Stimulated activated effector memory CD8-positive, alpha-beta T cell treated with anti-CD3 and anti-CD28 coated beads, Interleukin-12 subunit alpha, Interleukin-12 subunit beta, amount 100 ng/mL, for 72 hours (primary cell): ENCODE results near the gene CCDC192.

ENCODE experiments used
- ATAC-seq: fragments of 150-1000 bp; cut with Tn5 transposase; 2 replicates; pipeline ENCODE4 v1.10.0; 2021
- DNase-seq, 2 donors: peaks; one replicate each; pipeline ENCODE4 v3.0.0; 2021 to 2022; ENCODE audit warnings: low spot score in 2 of 2
- H3K27ac Mint-ChIP-seq: one replicate; pipeline ENCODE4 v1.8.0; 2022; ENCODE audit warnings: mild to moderate bottlenecking, mixed read lengths
- H3K36me3 Mint-ChIP-seq: one replicate; pipeline ENCODE4 v1.8.0; 2022; ENCODE audit warnings: mild to moderate bottlenecking, mixed read lengths
- H3K4me1 Mint-ChIP-seq: one replicate; pipeline ENCODE4 v1.8.0; 2022; ENCODE audit warnings: mixed read lengths
- H3K4me3 Mint-ChIP-seq: one replicate; pipeline ENCODE4 v1.8.0; 2022; ENCODE audit warnings: mild to moderate bottlenecking, mixed read lengths
- H3K9me3 Mint-ChIP-seq: one replicate; pipeline ENCODE4 v1.8.0; 2022; ENCODE audit warnings: mixed read lengths

CCDC192 gene

DNA sequence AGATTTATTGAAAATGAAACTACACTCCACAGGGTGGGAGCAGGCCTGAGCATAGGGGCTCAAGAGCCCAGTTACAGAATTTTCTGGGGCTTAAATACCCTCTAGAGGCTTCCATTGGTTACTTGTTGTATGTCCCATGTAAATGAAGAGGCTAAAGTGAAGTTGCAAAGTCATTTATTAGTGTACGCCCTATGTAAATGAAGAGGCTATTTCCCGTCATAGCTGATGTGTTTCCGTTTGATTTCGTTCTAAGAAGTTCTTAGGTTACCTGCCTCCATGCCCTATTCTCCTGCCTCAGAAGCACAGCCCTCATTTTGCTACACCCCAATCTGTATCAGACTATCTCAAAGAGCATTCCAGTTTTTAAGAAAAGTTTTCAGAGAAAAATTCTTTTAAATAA is 273.3 kb downstream of the CCDC192 start:
- Mint-ChIP-seq H3K36me3 (no peaks in the 10 kb centered on the region), H3K9me3 (no peaks in the 10 kb centered on the region), H3K4me1 (no peaks in the 10 kb centered on the region), H3K4me3 (no peak overlapping the region), H3K27ac (no peak overlapping the region)
- no peak for DNase-seq
- ATAC-seq: no peak

DNA sequence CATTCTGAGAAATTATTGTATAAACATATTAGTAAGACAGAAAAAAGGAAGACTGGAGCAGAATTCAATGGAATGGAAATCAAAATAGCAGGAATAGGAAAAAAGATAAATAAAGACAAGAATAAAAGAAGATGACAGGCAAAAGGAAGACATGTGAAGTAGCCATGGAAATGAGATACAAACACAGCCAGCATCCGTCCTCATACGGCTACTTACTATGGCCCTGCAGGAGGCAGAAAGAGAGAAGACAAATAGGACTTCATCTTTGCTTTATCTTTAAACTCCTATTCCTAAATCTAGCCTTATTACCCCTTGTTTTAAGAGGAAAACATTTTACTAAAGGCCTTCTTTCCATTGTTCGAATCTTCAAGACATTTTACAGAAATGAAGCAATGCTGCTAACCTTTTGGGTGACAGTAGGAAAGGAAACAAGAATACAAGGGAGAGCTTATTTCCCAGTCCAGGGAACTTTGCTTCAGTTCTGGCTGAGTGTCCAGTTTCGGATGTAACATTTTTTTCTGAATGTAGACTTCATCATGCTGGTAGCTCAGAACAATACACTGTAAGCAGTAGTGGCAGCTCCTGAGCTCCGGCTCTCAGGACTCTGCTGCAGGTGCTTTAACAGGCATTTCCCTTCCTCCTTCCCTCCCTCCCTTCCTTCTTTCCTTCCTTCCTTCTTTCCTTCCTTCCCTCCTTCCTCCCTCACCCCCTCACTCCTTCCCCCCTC is 274.0 kb downstream of the CCDC192 start:
- ATAC-seq (no peak), DNase-seq (no peak)
- H3K36me3 Mint-ChIP-seq: no peaks in the 10 kb centered on the region
- no peaks in the 10 kb centered on the region for H3K4me1 Mint-ChIP-seq
- no peak overlapping the region for H3K4me3 Mint-ChIP-seq
- no peaks in the 10 kb centered on the region for H3K9me3 Mint-ChIP-seq
- H3K27ac Mint-ChIP-seq: no peak overlapping the region

DNA sequence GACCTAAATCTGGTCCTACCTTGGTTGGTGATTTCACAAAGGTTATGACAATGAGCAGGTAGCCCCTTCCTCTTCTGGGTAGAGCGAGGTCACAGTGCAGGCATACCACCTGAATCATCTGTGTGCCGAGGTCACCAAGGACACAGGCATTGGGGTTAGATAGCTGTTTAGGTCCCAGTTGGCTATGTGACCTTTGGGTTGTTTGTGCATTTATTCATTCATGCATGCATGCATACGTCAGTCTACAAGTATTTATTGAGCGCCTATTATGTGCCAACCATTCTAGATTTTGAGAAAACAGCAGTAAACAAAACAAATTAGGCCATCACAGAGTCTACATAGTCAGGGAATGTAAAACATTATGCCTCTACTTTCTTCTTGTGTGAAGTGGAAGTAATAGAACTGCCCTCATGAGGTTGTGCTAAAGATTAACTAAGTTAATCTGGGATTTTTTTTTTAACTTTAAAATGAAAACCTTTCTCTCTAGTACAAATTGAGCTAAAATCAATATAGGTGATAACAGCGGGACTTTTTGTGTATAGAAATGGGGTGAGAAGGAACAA is 275.6 kb downstream of the CCDC192 start:
- H3K9me3 Mint-ChIP-seq: no peaks in the 10 kb centered on the region
- H3K4me3 Mint-ChIP-seq: no peak overlapping the region
- H3K36me3 Mint-ChIP-seq: no peaks in the 10 kb centered on the region
- ATAC-seq (no peak), DNase-seq (no peak)
- no peaks in the 10 kb centered on the region for H3K4me1 Mint-ChIP-seq
- no peak overlapping the region for H3K27ac Mint-ChIP-seq

DNA sequence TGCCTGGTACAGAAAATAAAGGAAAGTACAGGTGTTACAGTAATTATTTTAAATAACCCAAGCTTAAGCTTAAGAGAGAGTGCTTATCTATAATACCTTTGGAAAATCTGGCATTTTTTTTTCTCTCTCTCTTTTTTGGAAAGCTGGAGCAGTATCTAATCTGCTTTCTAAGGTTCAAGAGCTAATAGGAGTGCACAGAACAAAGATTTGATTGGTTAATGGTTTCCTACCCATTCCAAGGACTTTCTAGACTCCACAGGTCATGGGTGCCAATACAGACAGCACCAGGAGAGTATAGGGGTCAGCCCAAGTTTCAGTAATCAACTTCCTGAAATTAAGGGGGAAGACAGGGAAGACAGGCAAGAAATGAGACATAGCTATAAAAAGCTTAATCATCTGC is 276.3 kb downstream of the CCDC192 start:
- DNase-seq: no peak
- no peaks in the 10 kb centered on the region for H3K9me3 Mint-ChIP-seq
- H3K36me3 Mint-ChIP-seq: no peaks in the 10 kb centered on the region
- H3K4me3 Mint-ChIP-seq: no peak overlapping the region
- H3K27ac Mint-ChIP-seq: no peak overlapping the region
- ATAC-seq: no peak
- no peaks in the 10 kb centered on the region for H3K4me1 Mint-ChIP-seq

DNA sequence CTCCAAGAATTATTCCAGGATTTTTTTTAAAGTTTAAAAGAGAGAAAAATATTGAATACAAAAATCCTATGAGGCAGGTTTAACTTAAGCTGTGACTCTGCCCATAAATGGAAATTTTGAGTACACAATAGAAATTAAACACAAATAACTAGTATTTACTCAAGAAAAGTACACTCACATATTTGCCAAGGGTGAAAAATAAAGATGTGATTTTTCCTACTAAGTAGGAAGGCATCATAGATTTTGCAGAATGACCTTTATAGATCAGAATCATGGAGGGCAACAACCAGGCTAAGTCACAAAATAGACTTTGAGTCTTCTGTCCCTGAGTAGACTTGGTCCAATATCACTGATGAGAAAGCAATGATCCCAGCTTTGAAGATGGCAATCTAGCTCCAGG is 277.7 kb downstream of the CCDC192 start:
- ATAC-seq (no peak), DNase-seq (no peak)
- Mint-ChIP-seq H3K4me3 (no peak overlapping the region), H3K4me1 (no peaks in the 10 kb centered on the region), H3K27ac (no peak overlapping the region), H3K36me3 (no peaks in the 10 kb centered on the region), H3K9me3 (no peaks in the 10 kb centered on the region)

DNA sequence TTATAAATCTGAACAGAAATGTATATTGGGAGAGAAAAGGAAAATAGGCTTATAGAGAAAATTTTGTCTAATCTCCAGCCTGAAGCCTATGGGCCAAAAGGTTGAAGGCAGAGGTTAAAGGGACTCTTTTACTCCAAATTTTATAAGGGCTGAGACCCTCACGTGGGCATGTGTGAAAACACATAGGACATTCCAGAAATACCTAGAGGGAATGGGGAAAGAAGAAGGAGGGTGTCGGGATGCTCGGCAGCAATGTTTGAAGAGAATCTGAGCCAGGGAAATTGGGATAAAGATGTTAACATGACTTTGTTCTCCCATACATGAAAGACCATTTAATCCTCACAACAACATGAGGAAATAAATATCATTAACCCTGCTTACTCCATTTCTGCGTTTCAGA is 278.3 kb downstream of the CCDC192 start:
- no peak overlapping the region for H3K4me3 Mint-ChIP-seq
- H3K4me1 Mint-ChIP-seq: no peaks in the 10 kb centered on the region

DNA sequence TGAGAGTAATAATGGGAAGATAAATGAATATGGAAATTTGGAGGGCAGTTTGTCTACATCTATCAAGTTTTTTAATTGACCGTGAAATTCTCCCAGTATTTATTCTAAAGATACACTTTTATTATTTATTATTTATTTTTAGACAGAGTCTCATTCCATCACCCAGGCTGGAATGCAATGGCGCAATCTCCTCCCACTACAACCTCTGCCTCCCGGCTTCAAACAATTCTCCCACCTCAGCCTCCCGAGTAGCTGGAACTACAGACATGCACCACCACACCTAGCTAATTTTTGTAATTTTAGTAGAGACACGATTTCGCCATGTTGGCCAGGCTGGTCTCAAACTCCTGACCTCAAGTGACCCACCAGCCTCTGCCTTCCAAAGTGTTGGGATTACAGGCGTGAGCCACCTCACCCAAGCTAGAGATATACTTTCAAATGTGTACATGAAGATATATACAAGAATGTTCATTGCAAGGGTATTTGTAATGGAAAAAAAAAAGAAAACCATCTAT is 282.7 kb downstream of the CCDC192 start:
- ATAC-seq: no peak

More for the DNA sequence above, 278.3 kb downstream of the CCDC192 start:
- Mint-ChIP-seq H3K27ac (no peak overlapping the region), H3K36me3 (no peaks in the 10 kb centered on the region), H3K9me3 (no peaks in the 10 kb centered on the region)
- no peak for DNase-seq
- no peak for ATAC-seq

DNA sequence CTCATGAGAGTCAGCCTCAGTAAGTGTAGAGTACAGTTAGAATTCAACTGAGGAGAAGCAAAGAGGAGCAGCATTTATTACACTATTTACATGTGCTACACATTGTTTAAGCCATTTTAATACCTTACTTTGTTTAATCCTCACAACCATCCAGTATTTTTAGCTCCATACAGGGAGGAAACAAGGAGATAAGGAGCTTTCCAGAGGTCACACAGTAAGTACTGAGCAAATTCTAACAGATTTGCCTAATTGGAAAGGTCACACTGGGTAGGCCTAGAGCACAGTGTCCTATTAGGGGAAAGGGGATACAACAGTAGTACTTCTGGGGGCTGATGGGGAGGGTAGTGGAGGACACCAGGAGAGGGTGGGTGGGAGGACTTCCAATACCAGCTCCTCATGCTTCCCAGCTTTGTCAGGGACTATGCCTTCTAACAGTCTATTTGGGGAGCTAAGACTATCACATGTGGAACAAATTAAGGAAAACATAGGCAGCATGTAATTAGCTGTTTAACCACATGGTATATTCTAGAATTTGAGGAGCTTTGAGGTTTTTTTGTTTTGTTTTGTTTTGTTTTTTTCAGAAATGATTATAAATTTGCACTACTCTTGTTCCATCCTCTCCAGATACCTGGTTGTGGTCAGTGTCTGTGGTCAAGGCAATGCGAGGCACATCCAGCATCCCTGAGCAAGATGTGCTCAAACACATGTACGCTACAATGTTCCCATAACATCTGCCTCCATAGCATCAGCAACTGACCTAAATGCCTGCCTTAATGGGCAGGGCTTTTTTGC is 284.4 kb downstream of the CCDC192 start:
- no peak overlapping the region for H3K4me3 Mint-ChIP-seq
- no peak overlapping the region for H3K27ac Mint-ChIP-seq
- no peaks in the 10 kb centered on the region for H3K36me3 Mint-ChIP-seq
- ATAC-seq (no peak), DNase-seq (no peak)
- H3K4me1 Mint-ChIP-seq: no peaks in the 10 kb centered on the region
- no peaks in the 10 kb centered on the region for H3K9me3 Mint-ChIP-seq

More for the DNA sequence above, 282.7 kb downstream of the CCDC192 start:
- no peak for DNase-seq
- no peaks in the 10 kb centered on the region for H3K4me1 Mint-ChIP-seq
- H3K9me3 Mint-ChIP-seq: no peaks in the 10 kb centered on the region
- H3K36me3 Mint-ChIP-seq: no peaks in the 10 kb centered on the region
- no peak overlapping the region for H3K27ac Mint-ChIP-seq
- H3K4me3 Mint-ChIP-seq: no peak overlapping the region

DNA sequence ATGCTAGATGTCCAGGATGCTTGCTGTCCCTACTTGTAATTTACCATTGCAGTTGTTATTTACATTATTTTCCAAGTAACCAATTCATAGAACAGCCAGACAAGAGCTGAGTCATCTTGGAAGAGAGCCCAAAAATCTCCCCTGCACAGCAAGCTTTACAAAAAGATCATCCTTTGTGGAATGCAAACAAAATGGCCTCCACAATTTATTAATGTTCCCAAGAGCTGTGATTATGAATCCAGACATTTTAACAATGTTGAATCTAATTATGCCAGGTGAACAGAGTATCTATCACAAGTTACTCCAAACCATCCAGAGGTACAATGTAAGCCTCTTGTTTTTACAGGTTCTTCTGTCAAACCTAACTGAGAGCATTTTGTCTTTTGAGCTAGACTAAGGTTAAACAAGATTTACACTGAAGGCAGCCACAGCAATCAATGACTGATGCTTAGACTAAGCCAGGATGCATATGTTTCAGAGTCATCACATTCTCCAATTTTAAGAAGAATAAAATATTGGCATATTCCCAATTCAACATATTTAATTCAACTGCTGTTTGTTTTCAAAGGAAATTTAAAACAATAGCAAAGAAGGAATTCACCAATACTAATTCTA is 285.1 kb downstream of the CCDC192 start:
- no peak overlapping the region for H3K27ac Mint-ChIP-seq
- H3K36me3 Mint-ChIP-seq: no peaks in the 10 kb centered on the region
- ATAC-seq: no peak
- H3K4me3 Mint-ChIP-seq: no peak overlapping the region
- DNase-seq: no peak
- no peaks in the 10 kb centered on the region for H3K4me1 Mint-ChIP-seq
- H3K9me3 Mint-ChIP-seq: peaks cover 3% of the 10 kb centered on the region
